Kidney (tissue), 14 donors: ENCODE data around the gene PLEKHM1. TPM values are rescaled to one million over a fixed set of nuclear protein-coding genes. Genes with fewer than 3 reads are reported as not detected.

Experiments used
- DNase-seq, 5 donors: peaks; one replicate each; pipeline ENCODE4 v3.0.0-alpha.2; 2013 to 2020
- FAIRE-seq: peaks from 2 replicates; lab custom pipeline; 2012; peaks lifted over from hg19 to GRCh38; lab: Jason Lieb, UNC
- H3K27ac ChIP-seq, 2 donors: one replicate each; pipeline ENCODE4 v1.7.0; 2013; ENCODE audit warnings: low read depth in 2 of 2, low read length in 2 of 2, inconsistent platforms in 1 of 2
- H3K27me3 ChIP-seq: one replicate; pipeline ENCODE4 v1.7.1; 2013; ENCODE audit warnings: low read length, inconsistent platforms; ENCODE audit not compliant: control insufficient read depth, insufficient read depth
- H3K36me3 ChIP-seq, 3 donors: one replicate each; pipeline versions ENCODE4 v1.7.0 to v1.7.1; 2013; ENCODE audit warnings: low read length in 3 of 3, control low read depth in 1 of 3, inconsistent platforms in 1 of 3; ENCODE audit not compliant: insufficient read depth in 3 of 3, control insufficient read depth in 2 of 3
- H3K4me1 ChIP-seq, 3 donors: one replicate each; pipeline versions ENCODE4 v1.7.0 to v1.7.1; 2013; ENCODE audit warnings: low read length in 3 of 3, inconsistent platforms in 1 of 3, low read depth in 1 of 3; ENCODE audit not compliant: control insufficient read depth in 2 of 3, insufficient read depth in 2 of 3
- H3K4me3 ChIP-seq, 3 donors: one replicate each; pipeline versions ENCODE4 v1.7.0 to v1.8.1; 2013; ENCODE audit warnings: low read length in 3 of 3, control low read depth in 1 of 3, inconsistent platforms in 1 of 3
- H3K9ac ChIP-seq, 3 donors: one replicate each; pipeline versions ENCODE4 v1.7.0 to v1.7.1; 2013; ENCODE audit warnings: low read length in 3 of 3, control low read depth in 1 of 3, inconsistent platforms in 1 of 3
- H3K9me3 ChIP-seq, 3 donors: one replicate each; pipeline versions ENCODE4 v1.7.0 to v1.7.1; 2013; ENCODE audit warnings: low read length in 3 of 3, control low read depth in 1 of 3, inconsistent platforms in 1 of 3; ENCODE audit not compliant: control insufficient read depth in 2 of 3, insufficient read depth in 1 of 3
- intact Hi-C: fragments of 100-400 bp; cut with DNase I; formaldehyde crosslinking; loops from one replicate; pipeline ENCODE4 v1.11.1; 2022
- polyA plus RNA-seq: library from polyadenylated mRNA; stranded (reverse); fragments of 350-450 nt; fragmentation: Illumina TruSeq; extraction: RNeasy Lipid Tissue Mini Kit (QIAGEN cat#74804); gene quantifications from one replicate; pipeline ENCODE4 v1.2.3, GENCODE V29; 2014; ENCODE audit warnings: low read depth, low replicate concordance; ENCODE audit not compliant: insufficient read depth
- total RNA-seq: library from RNA; stranded (reverse); fragmentation: NEBNext Ultra II Directional; extraction: Animal tissue kit (Norgen Biotek cat#: 25700); gene quantifications from one replicate; pipeline ENCODE4 v1.2.1, GENCODE V29; 2021
- TF ChIP-seq, protein P1 (sequence below): IDR thresholded peaks from 3 replicates; pipeline ENCODE4 v1.5.1; 2012; ENCODE audit warnings: mild to moderate bottlenecking, moderate library complexity, borderline replicate concordance; ENCODE audit not compliant: insufficient read depth; ENCODE audit errors: extremely low read depth
- donor health status: control.
- donor health status: control.
- donor health status: control.
- donor health status: control.
- donor health status: control.
- donor health status: DM: yes; HTN: yes; CAD: no.
- donor health status: Normal renal cell carcinoma (clear cell type).

Gene PLEKHM1
- total and polyA plus RNA-seq, 2 donors from 2014 or later, result 13.3 to 46.6 TPM

DNA sequence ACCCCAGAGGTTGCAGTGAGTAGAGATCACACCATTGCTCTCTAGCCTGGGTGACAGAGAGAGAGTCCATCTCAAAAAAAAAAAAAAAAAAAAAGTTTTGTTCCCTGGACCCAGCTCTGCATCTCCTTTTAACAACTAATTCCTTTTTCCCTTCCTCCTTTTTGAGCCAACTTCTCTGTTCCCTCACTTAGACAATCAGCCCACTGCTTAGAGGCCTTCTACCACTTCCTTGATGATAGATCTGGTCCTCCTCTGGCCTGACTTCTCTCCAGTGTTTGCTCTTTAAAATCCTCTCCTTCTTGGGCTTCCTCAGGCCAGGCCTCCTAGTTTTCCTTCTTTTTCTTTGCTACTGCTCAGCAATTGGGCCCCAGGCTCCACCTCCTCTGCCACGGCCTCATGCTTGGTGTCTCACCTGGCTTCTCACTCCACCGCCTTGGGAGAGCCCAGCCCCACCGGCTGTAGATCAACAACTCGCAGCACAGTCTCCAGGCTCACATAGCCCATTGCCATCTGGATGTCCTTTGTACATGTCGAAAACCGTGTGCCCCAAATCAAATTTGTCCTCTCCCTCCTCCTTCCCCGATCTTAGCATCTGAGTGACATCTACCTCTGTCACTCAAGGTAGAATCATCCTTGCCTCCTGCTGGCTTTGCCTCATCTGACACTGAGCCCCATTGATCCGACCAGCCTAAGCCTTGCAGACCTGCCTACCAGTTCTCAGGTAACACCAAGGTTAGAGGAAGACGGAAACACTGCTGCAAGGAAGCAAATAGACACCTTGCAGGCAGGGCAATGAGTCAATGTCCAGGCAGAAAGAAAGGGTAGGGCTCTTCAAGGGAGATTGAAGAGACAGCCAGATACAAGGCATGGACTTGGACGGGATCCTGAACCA is 75.3 kb downstream of the PLEKHM1 start:
- H3K27me3 ChIP-seq, result no peaks in the 10 kb centered on the region
- FAIRE-seq, result no peak
- H3K4me3 ChIP-seq, result no peak overlapping the region
- no peaks in the 10 kb centered on the region for H3K36me3 ChIP-seq
- no peaks in the 10 kb centered on the region for H3K9me3 ChIP-seq
- no peak overlapping the region for H3K27ac ChIP-seq
- intact Hi-C loops, result no loop called here
- DNase-seq, result peak in 4 of 5 donors; percentile 51 to 78 (median 60)
- no peak overlapping the region for H3K9ac ChIP-seq
- peaks cover 0 to 23% (median 19%) of the 10 kb centered on the region in 3 donors for H3K4me1 ChIP-seq
- TF ChIP-seq, protein P1, sequence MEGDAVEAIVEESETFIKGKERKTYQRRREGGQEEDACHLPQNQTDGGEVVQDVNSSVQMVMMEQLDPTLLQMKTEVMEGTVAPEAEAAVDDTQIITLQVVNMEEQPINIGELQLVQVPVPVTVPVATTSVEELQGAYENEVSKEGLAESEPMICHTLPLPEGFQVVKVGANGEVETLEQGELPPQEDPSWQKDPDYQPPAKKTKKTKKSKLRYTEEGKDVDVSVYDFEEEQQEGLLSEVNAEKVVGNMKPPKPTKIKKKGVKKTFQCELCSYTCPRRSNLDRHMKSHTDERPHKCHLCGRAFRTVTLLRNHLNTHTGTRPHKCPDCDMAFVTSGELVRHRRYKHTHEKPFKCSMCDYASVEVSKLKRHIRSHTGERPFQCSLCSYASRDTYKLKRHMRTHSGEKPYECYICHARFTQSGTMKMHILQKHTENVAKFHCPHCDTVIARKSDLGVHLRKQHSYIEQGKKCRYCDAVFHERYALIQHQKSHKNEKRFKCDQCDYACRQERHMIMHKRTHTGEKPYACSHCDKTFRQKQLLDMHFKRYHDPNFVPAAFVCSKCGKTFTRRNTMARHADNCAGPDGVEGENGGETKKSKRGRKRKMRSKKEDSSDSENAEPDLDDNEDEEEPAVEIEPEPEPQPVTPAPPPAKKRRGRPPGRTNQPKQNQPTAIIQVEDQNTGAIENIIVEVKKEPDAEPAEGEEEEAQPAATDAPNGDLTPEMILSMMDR, result no peak

DNA sequence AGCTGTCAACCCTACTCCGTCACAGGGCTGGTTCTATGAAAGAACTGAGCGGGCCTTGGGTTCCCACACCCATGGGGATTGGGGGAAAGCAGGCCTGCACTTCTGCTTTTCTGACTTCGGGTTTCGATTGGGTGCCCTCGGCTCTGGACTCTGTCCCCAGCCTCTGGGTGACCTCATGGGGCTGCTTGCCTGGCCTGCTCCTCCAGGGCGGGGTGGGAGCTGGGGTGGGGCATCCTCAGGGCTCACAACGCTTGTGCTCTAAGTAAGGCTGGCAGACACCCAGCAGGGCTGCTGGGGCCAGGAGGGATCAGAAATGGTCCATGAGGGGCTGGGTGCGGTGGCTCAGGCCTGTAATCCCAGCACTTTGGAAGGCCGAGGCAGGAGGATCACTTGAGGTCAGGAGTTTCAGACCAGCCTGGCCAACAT is 77.0 kb downstream of the PLEKHM1 start:
- no peak overlapping the region for H3K27ac ChIP-seq
- no peaks in the 10 kb centered on the region for H3K9me3 ChIP-seq
- intact Hi-C loops, result no loop called here
- DNase-seq, result peak in 1 of 5 donors; percentile 80
- no peak for FAIRE-seq
- H3K4me1 ChIP-seq, result peaks cover 0 to 32% (median 19%) of the 10 kb centered on the region in 3 donors
- no peak overlapping the region for H3K9ac ChIP-seq
- no peak overlapping the region for H3K4me3 ChIP-seq
- H3K27me3 ChIP-seq, result no peaks in the 10 kb centered on the region
- no peaks in the 10 kb centered on the region for H3K36me3 ChIP-seq
- TF ChIP-seq, protein P1, result no peak

DNA sequence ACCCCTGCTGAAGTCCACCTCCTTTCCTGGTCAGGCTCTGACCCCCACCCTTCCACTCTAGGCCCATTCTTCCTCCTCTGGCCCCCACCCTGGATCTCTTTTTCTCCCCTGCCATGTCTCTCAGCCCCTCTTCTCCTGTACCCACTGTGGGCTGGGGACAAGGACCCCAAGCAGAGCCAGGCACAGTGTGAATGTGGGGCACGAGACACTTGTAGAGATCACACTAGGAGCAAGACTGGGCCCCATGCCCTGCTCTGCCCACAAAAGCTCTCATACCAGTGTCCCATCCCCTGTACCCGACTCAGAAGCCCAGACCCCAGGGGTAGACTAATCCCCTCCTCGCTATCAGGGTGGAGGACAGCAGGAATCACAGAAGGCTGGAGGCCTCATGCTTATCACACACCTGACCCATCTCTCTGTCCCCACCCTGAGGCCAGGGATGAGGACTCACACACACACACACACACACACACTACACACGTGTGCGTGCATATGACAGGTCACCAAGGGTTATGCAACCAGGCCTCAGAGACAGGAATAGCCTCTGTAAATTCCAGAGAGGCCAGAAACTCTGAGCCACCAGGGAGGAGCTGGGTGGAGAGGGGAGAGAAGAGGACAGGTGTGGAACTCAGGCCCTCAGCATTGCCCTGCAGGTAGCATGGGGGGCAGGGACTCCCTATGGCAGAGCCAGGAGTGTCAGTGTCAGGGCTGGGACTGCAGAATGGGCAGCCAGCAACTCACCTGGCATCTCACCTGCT is 79.0 kb downstream of the PLEKHM1 start:
- DNase-seq (no peak), FAIRE-seq (no peak)
- Histone ChIP-seq H3K27ac (peak overlapping the region in 1 of 2 donors; percentile 65), H3K36me3 (no peaks in the 10 kb centered on the region), H3K27me3 (no peaks in the 10 kb centered on the region), H3K9me3 (no peaks in the 10 kb centered on the region), H3K9ac (no peak overlapping the region), H3K4me1 (peaks cover 0 to 39% (median 28%) of the 10 kb centered on the region in 3 donors), H3K4me3 (no peak overlapping the region)
- TF ChIP-seq, protein P1, result no peak
- intact Hi-C loops, result no loop called here
